HG02571 (cell line): ENCODE measurements around the gene FAM83E.
"Not testable (repeated sequence)": the region's sequence is repeated elsewhere in the genome, so short reads cannot be mapped to it uniquely, and the experiment has no call there.

ENCODE experiments used
- ATAC-seq: cut with Tn5 transposase; IDR thresholded peaks from one replicate; pipeline ENCODE4 v1.9.1; 2021; ENCODE audit warnings: mild to moderate bottlenecking, moderate library complexity; ENCODE audit not compliant: unreplicated experiment

The FAM83E gene

GRCh38 chr19:48614436-48615230 lies at the start of gene FAM83E:
TSS of gene FAM83E (minus strand) at chr19:48615076. CDS start at chr19:48613372, 1,704 bp downstream.
- ATAC-seq = no peak

DNA sequence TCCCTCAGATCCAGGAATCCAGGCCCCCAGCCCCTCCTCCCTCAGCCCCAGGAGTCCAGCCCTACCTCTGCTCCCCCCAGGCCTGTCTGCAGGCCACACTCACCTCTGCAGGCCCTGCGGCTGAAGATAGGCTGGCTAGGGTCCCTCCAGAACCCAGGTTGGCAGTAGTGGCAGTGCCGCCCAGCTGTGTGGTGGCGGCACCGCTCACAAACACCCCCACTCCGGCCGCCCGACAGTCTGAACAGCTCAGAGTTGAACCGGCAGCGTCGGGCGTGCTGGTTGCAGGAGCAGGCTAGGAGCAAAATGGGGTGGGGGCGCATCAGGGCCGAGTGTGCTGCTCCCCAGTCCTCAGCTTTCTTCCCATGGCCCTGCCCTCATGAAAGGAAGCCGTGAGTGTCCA lies 49.6 kb upstream of the FAM83E start:
- no peak for ATAC-seq

- ATAC-seq = no peak
Measured at GRCh38 chr19:48663667-48664066, 48.8 kb upstream of the FAM83E start.

DNA sequence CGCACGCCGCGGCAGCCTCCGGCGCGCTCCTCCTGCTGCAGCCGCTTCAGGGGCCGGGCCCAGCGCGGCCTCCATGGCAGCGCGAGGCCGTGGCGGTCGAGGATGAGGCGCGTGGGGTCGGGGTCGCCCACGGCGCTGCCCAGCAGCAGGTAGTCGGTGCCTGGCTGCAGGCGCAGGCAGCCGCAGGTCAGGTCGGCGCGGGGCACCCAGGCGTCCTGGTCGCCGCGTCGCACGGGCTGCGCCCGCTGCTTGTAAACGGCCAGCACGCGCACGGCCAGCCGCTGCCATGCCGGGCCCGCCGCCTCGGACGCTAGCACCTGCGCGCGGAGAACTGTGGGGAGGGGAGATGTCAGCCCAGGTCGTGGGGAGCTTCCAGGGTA lies 46.8 kb upstream of the FAM83E start:
- ATAC-seq = no peak

DNA sequence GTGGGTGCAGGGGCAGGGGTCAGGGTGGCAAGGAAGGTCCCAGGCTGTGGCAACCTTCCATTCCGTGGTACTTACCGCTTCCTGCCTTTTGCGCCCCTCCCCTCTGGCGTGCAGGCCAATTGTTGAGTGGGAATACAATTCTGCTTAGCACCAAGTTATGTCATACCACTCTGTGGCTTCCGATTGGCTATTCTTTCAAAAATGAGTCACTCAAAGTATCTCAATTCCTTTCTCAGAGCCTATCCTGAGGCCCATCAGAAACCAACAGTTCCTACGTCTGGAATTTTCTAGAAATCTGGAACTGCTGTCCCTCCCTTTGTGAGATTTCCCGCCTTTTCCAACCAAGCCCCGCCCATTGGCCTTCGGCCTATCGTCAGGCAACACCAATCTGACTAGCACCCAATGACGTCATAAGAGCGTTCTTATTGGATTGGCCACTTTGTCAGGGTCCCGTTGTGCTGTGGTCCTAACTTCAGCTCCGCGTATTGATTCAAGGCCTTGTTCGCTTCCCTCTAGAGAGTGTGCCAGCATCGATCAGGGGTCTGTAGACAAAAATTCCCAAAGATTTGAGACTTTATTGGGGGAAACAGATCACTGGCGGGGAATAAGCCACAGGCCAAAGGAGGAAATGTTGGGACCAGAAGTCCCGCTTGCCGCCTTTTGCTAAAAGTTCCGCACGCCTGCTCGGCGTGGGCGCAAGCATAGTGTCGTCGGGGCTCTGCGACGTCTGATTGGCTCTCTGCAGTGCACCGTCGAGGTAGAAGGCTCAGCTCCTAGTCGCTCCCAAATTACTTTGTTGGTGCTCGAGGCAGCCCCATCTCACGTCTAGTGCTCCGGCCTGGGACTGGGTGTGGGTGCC lies 46.2 kb upstream of the FAM83E start:
- ATAC-seq = peak; percentile 77

DNA sequence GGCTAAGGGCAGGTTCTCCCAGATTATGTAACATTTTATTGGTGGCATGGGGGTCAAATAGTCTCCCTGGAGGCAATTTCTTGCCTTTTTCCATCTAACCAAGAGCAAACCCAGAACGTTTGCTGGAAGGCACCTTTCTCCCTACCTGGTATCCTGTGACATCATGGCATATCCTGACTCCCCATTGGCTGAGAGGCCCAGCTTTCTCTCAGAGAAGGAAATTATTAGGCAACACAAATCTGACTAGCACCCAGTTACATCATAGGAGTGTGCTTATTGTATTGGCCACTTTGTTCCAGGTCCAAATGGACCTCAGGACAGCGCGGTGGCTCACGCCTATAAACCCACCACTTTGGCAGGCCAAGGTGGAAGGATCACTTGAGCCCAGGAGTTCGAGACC lies 44.9 kb upstream of the FAM83E start:
- ATAC-seq = no peak

DNA sequence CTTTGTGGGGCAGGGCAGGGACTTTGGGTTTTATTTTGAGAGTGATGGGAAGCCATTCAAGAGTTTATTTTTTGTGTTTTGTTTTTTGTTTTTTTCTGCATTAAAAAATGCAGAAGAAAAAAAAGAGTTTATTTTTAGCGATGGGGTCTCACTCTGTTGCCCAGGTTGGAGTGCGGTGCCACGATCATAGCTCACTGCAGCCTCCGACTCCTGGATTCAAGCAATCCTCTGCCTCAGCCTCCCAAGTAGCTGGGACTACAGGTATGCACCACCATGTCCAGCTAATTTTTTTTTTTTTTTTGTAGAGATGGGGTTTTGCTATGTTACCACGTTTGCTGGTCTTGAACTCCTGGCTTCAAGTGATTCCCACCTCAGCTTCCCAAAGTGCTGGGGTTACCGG lies 43.6 kb upstream of the FAM83E start:
- ATAC-seq = no peak

DNA sequence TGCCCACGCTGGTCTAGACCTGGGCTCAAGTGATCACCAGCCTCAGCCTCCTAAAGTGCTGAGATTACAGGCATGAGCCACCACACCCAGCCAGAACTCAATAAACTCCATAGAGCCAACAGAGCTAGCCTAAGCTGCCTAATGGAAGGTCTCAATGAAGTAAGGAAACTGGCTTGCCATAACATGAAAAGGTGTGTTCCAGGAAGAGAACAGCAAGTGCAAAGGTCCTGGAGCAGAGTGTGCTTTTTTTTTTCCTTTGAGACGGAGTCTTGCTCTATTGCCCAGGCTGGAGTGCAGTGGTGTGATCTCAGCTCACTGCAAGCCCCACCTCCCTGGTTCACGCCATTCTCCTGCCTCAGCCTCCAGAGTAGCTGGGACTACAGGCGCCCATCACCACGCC lies 43.0 kb upstream of the FAM83E start:
- ATAC-seq = not testable (repeated sequence)

DNA sequence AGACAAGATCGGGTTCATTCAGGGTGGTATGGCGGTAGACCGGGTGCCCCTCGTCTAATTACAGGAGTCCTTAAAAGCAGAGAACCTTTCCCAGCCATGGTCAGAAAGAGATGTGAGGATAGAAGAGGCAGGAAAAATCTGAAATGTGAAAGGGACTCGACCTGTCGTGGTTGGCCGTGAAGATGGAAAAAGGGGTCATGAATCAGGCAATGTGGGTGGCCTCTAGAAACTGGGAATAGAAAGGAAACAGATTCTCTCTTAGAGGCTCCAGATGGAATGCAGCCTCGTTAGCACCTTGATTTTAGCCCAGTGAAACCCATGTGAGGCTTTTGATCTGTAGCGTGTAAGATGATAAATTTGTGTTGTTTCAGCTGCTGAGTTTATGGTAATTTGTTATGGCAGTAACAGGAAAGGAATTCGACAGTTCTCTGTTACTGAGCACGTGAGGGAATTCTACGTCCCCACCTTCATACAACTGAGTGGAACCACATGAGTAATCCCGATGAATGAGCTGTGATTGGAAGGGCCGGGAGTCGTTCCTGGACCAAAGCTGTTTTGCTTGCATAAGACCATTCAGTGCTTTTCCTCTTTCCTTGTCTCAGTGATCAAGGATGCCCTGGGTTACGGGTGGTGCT lies 42.1 kb upstream of the FAM83E start:
- ATAC-seq = no peak

DNA sequence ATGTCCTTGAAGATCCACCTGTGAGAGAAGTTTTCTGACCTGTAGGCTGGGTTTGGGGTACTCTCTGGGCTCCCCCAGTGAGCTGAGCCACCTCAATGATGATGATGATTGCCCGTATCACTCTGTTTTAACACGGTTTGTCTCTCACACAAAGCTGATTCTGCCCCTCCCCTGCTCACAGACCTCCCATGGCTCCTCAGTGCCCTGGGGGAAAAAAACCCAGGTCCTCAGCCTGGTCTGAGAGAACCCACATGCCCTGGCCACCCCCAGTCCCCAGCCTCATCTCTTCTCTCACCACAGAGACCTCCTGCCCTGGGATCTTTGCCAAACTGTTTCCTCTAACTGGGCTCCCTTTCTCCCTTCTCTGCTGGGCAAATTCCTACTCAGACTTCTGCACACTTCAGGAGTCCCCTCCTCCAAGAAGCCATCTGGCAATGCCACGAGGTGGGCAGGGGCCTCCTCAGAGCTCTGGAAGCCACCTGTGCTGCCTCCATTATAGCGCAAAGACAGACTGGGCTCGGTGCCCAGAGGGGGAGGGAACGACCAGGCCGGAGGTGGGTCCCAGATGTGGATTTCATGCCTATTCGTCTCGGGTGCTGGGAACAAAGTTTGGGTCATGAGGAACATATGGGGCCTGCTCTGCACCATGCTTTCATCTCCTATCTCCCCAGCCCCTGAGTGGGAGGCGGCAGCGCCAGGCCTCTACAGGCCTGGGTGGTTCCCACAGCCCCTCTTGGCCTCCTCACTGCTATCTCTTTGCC lies 39.6 kb upstream of the FAM83E start:
- no peak for ATAC-seq

DNA sequence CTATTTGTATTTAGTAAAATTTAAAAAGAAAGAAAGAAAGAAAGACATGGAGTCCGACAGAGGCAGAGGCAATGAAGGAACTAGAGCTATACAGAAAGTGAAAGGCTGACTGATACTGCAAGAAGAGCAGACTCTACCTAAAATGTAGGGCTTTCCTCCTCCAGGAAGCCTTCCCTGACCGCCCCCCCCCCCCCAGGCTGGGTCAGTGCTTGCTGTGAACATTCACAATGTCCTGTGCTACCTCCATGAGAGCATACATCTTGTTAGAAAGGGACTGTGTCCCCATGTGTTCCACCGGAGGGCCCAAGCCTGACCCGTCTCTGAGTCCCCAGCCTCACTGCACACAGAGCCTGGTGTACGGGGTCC lies 36.8 kb upstream of the FAM83E start:
- no peak for ATAC-seq

DNA sequence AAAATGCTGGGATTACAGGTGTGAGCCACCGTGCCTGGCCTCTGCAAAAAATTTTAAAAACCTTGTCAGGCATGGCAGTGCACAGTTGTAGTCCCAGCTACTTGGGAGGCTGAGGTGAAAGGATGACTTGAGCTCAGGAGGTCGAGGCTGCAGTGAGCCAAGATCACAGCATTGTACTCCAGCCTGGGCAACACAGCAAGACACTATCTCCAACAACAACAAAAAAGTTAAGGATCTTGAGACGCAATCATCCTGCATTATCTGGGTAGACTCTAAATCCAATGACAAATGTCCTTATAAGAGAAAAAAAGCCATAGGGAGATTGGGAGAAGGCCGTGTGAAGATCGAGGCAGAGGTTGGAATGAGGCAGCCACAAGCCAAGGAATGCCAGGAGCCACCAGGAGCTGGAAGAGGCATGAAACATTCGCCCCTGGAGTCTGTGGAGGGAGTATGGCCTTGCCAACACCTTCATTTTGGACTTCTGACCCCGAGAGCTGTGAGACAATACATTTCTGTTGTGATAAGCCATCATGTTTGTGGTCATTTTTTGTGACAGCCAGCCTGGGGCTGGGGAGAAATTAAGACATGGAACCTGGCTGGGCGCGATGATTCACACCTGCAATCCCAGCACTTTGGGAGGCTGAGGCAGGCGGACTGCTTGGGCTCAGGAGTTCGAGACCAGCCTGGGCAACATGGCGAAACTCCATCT lies 36.3 kb upstream of the FAM83E start:
- ATAC-seq = no peak

DNA sequence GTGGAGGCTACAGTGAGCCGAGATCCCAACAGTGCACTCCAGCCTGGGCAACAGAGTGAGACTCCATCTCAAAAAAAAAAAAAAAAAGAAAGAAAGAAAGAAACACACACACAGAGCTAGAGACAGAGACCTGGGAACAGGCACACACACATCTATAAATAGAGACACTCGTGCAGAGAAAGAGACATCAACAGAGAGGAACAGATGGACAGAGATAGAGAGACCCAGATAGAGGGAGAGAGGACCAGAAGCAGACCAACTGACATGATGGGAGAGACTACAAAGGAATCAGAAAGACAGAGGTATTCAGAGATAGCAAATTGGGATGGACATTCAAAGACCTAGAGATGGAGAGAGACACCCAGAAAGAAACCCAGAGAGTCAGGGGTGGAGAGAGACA lies 33.3 kb upstream of the FAM83E start:
- ATAC-seq = no peak

DNA sequence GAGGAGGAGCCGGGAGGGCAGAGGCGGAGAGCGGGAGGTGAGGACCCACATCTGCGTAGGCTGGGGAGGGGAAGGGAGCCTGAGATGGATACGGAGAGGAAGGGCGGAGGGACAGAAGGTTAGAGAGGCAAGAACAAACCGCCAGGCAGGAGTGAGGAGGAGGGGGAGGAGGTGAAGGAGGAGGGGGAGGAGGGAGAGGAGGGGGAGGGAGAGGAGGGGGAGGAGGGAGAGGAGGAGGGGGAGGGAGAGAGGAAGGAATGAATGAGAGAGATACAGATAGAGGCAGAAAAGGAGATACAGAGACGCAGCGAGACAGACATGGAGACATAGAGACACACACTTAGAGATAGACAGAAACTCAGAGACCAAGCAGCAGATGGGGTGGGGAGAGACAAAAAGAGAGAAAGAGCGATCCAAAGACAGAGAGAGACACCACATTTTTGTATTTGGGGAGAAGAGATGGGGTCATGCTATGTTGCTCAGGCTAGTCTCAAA lies 31.9 kb upstream of the FAM83E start:
- no peak for ATAC-seq

- peak; percentile 57 for ATAC-seq
Measured at GRCh38 chr19:48646001-48646721, 31.3 kb upstream of the FAM83E start, which contains the start of gene CA11. TSS of gene CA11 (minus strand) at chr19:48646187. CDS start at chr19:48645632, 555 bp downstream.

GRCh38 chr19:48645620-48646000 lies 30.7 kb upstream of the FAM83E start:
- ATAC-seq = no peak

GRCh38 chr19:48644839-48645619 lies 30.2 kb upstream of the FAM83E start:
- ATAC-seq = no peak

GRCh38 chr19:48644355-48644754 lies 29.5 kb upstream of the FAM83E start:
- ATAC-seq = no peak

DNA sequence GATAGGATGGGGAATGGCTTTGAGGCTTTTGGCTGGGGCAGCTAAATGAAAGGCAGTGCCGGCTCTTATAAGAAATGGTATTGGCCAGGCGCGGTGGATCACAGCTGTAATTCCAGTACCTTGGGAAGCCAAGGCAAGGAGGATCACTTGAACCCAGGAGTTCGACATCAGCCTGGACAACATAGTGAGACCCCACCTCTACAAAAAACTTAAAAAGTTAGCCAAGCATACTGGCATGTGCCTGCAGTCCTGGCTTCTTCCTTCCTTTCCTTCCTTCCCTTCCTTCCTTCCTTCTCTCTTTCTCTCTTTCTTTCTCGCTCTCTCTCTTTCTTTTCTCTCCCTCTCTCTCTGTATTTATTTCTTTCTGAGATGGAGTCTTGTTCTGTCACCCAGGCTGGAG lies 28.0 kb upstream of the FAM83E start:
- no peak for ATAC-seq
